ENCODE data around the gene SPSB1.

GRCh38 chr1:9321480-9321849, 28.8 kb downstream of the SPSB1 start:
- TF ChIP-seq POLR2A (IDR thresholded peaks at IDR 0.05): no peak
- TF ChIP-seq, protein P1, sequence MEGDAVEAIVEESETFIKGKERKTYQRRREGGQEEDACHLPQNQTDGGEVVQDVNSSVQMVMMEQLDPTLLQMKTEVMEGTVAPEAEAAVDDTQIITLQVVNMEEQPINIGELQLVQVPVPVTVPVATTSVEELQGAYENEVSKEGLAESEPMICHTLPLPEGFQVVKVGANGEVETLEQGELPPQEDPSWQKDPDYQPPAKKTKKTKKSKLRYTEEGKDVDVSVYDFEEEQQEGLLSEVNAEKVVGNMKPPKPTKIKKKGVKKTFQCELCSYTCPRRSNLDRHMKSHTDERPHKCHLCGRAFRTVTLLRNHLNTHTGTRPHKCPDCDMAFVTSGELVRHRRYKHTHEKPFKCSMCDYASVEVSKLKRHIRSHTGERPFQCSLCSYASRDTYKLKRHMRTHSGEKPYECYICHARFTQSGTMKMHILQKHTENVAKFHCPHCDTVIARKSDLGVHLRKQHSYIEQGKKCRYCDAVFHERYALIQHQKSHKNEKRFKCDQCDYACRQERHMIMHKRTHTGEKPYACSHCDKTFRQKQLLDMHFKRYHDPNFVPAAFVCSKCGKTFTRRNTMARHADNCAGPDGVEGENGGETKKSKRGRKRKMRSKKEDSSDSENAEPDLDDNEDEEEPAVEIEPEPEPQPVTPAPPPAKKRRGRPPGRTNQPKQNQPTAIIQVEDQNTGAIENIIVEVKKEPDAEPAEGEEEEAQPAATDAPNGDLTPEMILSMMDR (IDR thresholded peaks at IDR 0.05): no peak

Measured in thyroid gland (tissue), 4 donors.